T-helper 1 cell treated with Interleukin-12 subunit alpha and Interleukin-12 subunit beta and Interleukin-4 antibody, amounts not matched to agents 30 μg/mL and 1 μg/mL, for 36 hours (primary cell): ENCODE results near the gene ELMO3.

Source experiments
- H3K27ac Mint-ChIP-seq: one replicate; pipeline ENCODE4 v1.8.0; 2021; ENCODE audit warnings: mild to moderate bottlenecking, mixed read lengths
- H3K27me3 Mint-ChIP-seq: one replicate; pipeline ENCODE4 v1.8.0; 2021; ENCODE audit warnings: low read depth, mixed read lengths
- H3K36me3 Mint-ChIP-seq: one replicate; pipeline ENCODE4 v1.8.0; 2021; ENCODE audit warnings: low read depth, mixed read lengths
- H3K4me1 Mint-ChIP-seq: one replicate; pipeline ENCODE4 v1.8.0; 2021; ENCODE audit warnings: low read depth, mixed read lengths
- H3K4me3 Mint-ChIP-seq: one replicate; pipeline ENCODE4 v1.8.0; 2021; ENCODE audit warnings: mild to moderate bottlenecking, moderate library complexity, mixed read lengths
- H3K9me3 Mint-ChIP-seq: one replicate; pipeline ENCODE4 v1.8.0; 2021; ENCODE audit warnings: mixed read lengths

ELMO3 gene, protein sequence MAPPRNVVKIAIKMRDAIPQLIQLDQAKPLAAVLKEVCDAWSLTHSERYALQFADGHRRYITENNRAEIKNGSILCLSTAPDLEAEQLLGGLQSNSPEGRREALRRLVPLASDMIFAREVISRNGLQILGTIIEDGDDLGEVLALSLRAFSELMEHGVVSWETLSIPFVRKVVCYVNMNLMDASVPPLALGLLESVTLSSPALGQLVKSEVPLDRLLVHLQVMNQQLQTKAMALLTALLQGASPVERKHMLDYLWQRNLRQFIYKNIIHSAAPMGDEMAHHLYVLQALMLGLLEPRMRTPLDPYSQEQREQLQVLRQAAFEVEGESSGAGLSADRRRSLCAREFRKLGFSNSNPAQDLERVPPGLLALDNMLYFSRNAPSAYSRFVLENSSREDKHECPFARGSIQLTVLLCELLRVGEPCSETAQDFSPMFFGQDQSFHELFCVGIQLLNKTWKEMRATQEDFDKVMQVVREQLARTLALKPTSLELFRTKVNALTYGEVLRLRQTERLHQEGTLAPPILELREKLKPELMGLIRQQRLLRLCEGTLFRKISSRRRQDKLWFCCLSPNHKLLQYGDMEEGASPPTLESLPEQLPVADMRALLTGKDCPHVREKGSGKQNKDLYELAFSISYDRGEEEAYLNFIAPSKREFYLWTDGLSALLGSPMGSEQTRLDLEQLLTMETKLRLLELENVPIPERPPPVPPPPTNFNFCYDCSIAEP

GRCh38 chr16:67199011-67199807 is at the start of gene ELMO3:
ELMO3 (plus strand) TSS chr16:67199131; CDS start chr16:67199327, 196 bp downstream.
- peaks cover 8% of the 10 kb centered on the region for H3K4me1 Mint-ChIP-seq
- H3K27ac Mint-ChIP-seq = no peak within 1 kb of the TSS
- no peaks in the 10 kb centered on the region for H3K27me3 Mint-ChIP-seq
- no peaks in the 10 kb centered on the region for H3K9me3 Mint-ChIP-seq
- peaks cover 32% of the 10 kb centered on the region for H3K36me3 Mint-ChIP-seq
- H3K4me3 Mint-ChIP-seq = no peak within 1 kb of the TSS

DNA sequence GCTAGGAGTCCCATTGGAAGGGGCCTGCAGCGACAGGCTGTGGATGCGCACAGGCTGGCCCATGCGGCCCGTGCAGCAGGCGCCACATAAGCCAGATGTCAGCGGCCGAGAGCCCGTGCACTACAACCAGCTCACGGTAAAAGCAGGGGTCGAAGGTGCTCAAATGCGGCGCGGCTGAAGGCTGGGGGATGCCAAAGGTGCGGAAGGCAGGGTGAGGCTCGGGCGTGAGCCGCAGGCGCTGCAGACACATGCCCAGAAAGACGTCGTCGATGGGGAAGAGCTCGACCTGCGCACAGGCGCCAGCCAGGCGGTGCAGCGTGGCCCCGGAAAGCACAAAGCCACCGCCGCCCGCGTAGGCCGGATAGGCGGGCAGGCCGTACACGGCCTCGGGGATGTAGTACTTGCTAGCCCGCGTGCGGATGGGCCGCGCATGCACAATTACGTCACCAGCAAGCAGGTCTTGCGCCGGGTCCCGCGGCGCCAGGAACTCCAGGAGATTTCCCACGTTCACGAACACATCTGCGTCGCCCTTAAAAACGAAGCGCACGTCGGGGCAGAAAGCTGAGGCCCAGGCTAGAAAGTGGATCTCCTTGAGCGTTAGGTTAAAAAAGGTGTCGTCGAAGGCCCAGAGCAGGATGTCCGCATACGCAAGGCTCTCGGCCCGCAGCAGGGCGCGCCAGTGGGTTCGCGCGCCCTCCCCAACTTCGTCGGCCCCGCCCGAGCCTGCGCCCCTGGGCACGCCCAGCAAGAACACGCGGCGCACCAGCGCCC is 49.5 kb upstream of the ELMO3 start:
- Mint-ChIP-seq H3K9me3 (no peaks in the 10 kb centered on the region), H3K27me3 (no peaks in the 10 kb centered on the region), H3K36me3 (peaks cover 32% of the 10 kb centered on the region), H3K27ac (no peak overlapping the region), H3K4me1 (peaks cover 27% of the 10 kb centered on the region), H3K4me3 (peak overlapping the region; percentile 46)

GRCh38 chr16:67150047-67150832 is 48.7 kb upstream of the ELMO3 start:
- Mint-ChIP-seq H3K36me3 (peaks cover 31% of the 10 kb centered on the region), H3K4me3 (no peak overlapping the region), H3K9me3 (no peaks in the 10 kb centered on the region), H3K27ac (no peak overlapping the region), H3K27me3 (no peaks in the 10 kb centered on the region), H3K4me1 (peaks cover 27% of the 10 kb centered on the region)

DNA sequence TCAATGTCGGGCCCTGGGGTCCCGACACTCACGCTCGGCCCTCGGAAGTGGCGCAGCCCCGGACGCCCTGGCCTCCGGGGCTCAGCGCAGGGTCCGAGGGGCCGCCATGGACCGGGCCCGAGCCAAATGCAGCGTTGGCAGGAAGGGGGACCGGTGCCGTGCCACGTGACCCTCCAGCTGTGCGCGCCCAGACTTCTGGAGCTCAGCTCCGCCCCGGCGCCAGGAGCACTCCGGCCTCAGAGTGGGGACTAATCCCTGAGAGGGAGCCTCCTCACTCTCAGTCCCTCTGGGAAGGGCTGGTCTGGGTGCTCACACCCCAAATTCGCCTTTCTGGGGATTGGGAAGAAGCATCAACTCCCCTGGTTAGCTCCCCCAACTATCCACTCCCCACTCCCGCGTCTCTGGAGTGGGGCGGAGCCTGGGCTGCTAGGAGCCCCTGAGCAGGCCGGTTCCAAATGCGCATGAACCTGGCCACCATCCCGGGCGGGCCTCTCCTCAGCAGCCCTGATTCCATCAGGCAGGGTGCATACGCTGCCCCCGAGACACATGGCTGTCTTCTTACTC is 48.0 kb upstream of the ELMO3 start, which contains the start of gene B3GNT9:
TSS of gene B3GNT9 (minus strand) at position 166 of the 564 bp plus-strand sequence. CDS start 513 bp downstream, outside the sequence.
- Mint-ChIP-seq H3K27me3 (no peaks in the 10 kb centered on the region), H3K27ac (peak within 1 kb of the TSS; percentile 50), H3K36me3 (peaks cover 34% of the 10 kb centered on the region), H3K4me3 (peak within 1 kb of the TSS; percentile 79), H3K9me3 (no peaks in the 10 kb centered on the region), H3K4me1 (peaks cover 29% of the 10 kb centered on the region)

GRCh38 chr16:67151431-67152097 is 47.4 kb upstream of the ELMO3 start:
- no peaks in the 10 kb centered on the region for H3K9me3 Mint-ChIP-seq
- H3K4me1 Mint-ChIP-seq = peaks cover 36% of the 10 kb centered on the region
- peak overlapping the region; percentile 50 for H3K27ac Mint-ChIP-seq
- H3K4me3 Mint-ChIP-seq = peak overlapping the region; percentile 79
- peaks cover 34% of the 10 kb centered on the region for H3K36me3 Mint-ChIP-seq
- H3K27me3 Mint-ChIP-seq = no peaks in the 10 kb centered on the region

GRCh38 chr16:67154578-67155294 is 44.2 kb upstream of the ELMO3 start:
- H3K4me1 Mint-ChIP-seq = peaks cover 55% of the 10 kb centered on the region
- H3K27ac Mint-ChIP-seq = no peak overlapping the region
- peaks cover 39% of the 10 kb centered on the region for H3K36me3 Mint-ChIP-seq
- H3K9me3 Mint-ChIP-seq = no peaks in the 10 kb centered on the region
- no peaks in the 10 kb centered on the region for H3K27me3 Mint-ChIP-seq
- peak overlapping the region; percentile 78 for H3K4me3 Mint-ChIP-seq

GRCh38 chr16:67155295-67156142 is 43.4 kb upstream of the ELMO3 start:
- Mint-ChIP-seq H3K27ac (peak overlapping the region; percentile 99), H3K9me3 (no peaks in the 10 kb centered on the region), H3K4me1 (peaks cover 55% of the 10 kb centered on the region), H3K4me3 (peak overlapping the region; percentile 78), H3K27me3 (no peaks in the 10 kb centered on the region), H3K36me3 (peaks cover 39% of the 10 kb centered on the region)

DNA sequence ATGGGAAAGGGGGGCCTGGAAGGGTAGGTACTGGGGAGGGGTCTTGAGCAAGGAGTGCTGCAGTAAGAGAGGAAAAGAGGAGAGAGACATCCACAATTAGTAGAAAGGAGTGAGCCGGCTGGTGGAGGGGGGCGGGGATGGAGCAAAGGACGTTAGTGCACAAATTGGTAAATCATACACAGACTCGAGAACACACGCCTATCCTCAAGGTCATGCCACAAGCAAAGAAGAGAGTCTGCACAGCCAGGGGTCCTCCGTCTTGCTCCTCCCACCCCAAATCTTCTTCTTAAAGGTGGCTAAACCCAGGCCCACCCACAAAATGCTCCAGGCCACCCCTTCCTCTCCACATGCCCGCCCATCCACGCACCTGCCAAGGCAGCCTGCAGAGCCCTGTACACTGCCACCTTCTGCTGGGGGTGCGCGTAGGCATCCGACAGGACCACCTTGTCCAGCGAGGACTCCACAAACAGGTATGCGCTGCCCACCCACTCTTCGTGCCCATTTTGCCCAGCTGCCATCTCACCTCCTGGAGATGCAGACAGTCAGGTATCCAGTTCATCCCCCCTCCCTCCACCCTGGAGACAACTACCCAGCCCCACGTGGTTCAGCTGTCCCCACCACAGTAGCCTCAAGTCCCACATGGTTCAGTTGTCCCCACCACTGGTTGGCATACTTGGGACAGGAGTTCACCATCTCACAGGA is 42.6 kb upstream of the ELMO3 start:
- no peaks in the 10 kb centered on the region for H3K27me3 Mint-ChIP-seq
- H3K36me3 Mint-ChIP-seq = peaks cover 42% of the 10 kb centered on the region
- peak overlapping the region; percentile 99 for H3K27ac Mint-ChIP-seq
- H3K9me3 Mint-ChIP-seq = no peaks in the 10 kb centered on the region
- peak overlapping the region; percentile 59 for H3K4me3 Mint-ChIP-seq
- peaks cover 56% of the 10 kb centered on the region for H3K4me1 Mint-ChIP-seq

GRCh38 chr16:67157106-67157748 is 41.7 kb upstream of the ELMO3 start:
- H3K36me3 Mint-ChIP-seq = peaks cover 44% of the 10 kb centered on the region
- no peaks in the 10 kb centered on the region for H3K9me3 Mint-ChIP-seq
- H3K4me3 Mint-ChIP-seq = peak overlapping the region; percentile 91
- no peaks in the 10 kb centered on the region for H3K27me3 Mint-ChIP-seq
- peak overlapping the region; percentile 99 for H3K27ac Mint-ChIP-seq
- H3K4me1 Mint-ChIP-seq = peaks cover 56% of the 10 kb centered on the region

- Mint-ChIP-seq H3K27ac (peak overlapping the region; percentile 99), H3K4me1 (peaks cover 54% of the 10 kb centered on the region), H3K27me3 (no peaks in the 10 kb centered on the region), H3K9me3 (no peaks in the 10 kb centered on the region), H3K36me3 (peaks cover 39% of the 10 kb centered on the region), H3K4me3 (peak overlapping the region; percentile 91)
These were observed 40.9 kb upstream of the ELMO3 start for GRCh38 chr16:67157892-67158635.
